SHP77 (cell line): ENCODE data around the gene HIF1AN.

Experiments
- DNase-seq, 2 experiments: peaks; one replicate each; lab custom pipeline; 2025; lab: John Stamatoyannopoulos, UW

The HIF1AN gene

GRCh38 chr10:100522107-100522801 lies 13.5 kb upstream of the HIF1AN start:
- no peak for DNase-seq

- DNase-seq = no peak
Measured at GRCh38 chr10:100522945-100523344, 12.8 kb upstream of the HIF1AN start.

GRCh38 chr10:100524206-100524605 lies 11.5 kb upstream of the HIF1AN start:
- DNase-seq = no peak

GRCh38 chr10:100524638-100525037 lies 11.1 kb upstream of the HIF1AN start:
- DNase-seq = no peak

DNA sequence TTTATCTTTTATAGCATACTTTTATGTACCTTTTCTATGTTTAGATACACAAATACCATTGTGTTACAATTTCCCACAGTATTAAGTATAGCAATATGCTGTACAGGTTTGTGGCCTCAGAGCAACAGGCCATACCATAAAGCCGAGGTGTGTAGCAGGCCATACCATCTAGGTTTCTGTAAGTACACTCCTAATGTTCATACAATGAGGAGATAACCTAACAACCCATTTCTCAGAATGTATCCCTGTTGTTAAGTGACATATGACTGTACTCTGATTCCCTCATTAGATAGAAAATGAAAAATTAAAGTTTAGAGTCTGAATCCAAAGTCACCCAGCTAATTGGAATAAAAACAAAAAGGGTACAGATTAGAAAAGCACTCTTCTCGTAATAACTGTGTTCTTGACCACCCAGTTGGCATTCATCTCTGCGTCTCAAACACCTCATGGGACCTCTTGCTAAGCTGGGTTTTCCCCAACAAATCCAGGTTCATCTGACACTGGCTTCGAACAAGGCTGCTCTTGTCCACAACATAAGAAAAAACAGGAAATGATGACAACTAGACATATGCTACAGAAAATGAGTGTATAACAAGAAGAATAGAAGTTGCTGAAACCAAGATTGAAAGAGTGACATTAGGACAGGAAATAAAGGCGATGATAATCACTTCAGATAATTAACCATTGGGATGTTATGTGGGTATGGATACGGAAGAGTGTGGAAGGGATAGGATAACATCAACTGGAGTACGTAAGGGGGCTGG lies 7.4 kb upstream of the HIF1AN start:
- DNase-seq = no peak

DNA sequence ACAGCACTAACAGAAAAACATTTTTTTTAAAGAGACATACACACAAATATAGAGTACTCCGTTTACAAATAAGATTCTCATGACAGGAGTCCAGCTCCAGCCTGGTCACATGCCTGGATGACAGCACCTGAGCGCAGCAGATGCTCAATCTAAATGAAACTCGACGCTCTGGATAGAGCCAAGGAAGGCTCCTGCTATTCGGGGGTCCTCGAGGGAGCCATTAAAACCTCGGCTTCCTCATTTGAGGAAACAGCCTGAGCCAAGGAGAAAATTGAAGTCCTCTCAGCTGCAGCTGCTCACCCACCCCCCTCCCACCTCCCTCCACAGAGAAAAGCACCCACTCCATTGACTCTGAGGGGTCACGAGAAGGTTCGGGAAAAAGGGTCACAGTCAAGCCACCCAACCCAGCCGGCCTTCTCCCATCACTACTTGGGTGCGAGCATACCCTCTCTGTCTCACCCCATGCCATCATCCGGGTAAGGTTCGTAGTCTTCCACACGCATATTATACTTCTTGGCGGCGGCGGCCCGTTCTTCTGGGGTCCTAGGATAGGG lies 6.7 kb upstream of the HIF1AN start:
- DNase-seq = no peak

GRCh38 chr10:100529475-100530298 lies 6.1 kb upstream of the HIF1AN start, which contains the start of gene NDUFB8:
Gene NDUFB8, minus strand, starts transcription at chr10:100529871. Its CDS starts 20 bp downstream, at chr10:100529851.
- peak; percentile 88 to 89 for DNase-seq

- no peak for DNase-seq
Measured at GRCh38 chr10:100531761-100532160, 4.0 kb upstream of the HIF1AN start.

DNA sequence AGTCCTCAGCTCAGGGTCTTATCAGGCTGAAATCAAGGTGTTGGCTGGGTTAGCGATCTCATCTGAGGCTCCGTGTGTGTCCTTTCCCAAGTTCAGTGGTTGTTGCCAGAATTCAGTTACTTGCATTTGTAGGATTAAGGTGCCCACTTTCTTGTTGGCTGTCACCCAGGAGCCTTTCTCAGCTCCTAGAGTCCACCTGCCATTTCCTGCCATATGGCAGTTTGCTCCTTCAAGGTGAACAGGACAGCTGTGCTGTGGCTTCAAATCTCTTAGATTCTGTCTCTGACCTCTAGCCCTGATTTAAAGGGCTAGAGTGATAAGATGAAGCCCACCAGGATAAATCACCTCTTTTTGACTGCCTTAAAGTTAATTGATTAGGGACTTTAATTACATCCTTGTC lies 1.0 kb upstream of the HIF1AN start:
- no peak for DNase-seq

DNA sequence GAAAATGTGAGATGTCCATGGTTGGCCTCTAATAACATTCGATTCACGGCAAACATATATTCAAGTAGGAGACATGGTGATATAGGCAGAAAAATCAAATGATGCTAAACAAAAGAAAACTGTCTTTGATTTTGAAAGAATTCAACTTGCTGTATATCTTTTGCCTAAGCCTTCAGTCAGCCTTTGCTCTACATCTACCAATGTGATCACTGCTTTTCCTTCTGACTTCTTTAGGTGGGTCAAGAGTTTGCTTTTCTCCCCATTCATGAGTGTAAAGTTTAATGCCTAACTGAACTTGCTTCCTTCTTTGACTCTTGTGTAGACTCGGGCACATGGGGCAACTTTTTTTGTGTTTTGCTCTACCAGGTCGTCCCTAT lies 417 bp upstream of the HIF1AN start:
- DNase-seq = no peak

DNA sequence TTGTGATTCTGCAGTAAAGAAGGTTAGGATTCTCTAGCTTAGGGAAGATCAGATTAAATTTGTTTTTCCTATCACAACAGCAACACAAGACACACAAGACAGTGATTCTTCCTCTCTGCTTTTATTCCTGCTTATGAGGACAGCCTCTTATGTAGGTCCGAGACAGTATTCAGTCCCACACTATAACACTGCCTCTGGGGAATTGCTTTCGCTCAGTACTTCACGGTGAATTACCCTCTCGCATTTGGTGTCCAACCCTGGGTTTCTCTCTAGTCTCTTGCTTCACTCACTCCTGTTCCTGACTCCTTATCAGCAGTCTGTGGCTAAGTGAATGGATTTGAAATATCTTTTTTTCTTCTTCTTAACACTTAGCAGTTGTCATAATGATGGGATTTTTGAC lies 1.7 kb downstream of the HIF1AN start:
- DNase-seq = no peak

DNA sequence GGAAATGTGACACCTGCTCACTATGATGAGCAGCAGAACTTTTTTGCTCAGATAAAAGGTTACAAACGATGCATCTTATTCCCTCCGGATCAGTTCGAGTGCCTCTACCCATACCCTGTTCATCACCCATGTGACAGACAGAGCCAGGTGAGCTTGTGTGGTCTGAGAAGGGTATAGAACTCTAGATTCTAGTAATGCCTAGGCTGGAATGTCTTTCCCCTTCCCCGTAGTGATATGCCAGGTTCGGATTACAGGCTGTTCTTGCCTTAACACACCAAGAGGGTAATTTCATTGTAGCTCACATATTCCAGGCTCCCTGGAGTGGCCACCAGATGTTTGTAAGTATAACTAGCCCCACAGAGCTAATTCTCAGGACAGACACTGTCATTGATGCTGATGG lies 9.2 kb downstream of the HIF1AN start:
- no peak for DNase-seq

DNA sequence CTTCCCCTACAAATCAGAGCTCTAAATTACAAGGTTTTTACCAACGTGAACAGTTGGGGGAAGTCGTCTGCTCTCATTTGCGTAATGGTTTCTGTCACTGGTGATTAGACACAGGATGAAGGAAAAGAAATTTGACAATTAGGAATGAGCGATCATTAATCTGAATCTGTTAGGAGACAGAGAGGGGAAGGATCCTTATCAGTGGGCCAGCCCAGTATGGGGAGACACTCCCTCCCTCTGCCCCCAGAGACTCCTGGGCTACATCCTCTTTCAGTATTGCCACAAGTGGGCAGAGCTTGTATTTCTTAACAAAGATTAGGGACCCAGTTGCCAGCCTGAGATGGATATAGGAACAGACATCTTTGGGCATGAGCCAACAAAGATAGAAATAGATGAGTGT lies 15.5 kb downstream of the HIF1AN start:
- DNase-seq = no peak

DNA sequence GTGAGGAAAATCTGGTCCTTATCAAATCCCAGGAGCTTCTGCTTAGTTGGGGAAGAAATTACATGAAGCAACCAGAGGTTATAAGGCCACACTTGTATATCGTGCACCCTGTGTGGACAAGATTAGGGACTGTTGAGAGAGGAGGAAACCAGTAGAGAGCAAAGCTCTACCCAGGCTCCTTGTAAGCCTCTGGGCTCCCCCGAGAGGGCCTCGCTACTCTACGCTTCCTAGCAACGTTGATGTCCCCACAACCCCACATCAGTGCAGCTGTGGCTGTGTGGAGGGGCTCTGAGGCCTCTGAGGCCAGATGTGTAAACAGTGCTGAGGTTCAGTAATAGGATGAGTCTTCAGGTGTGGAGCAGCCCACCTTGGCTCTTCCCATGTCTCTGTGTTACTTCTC lies 16.0 kb downstream of the HIF1AN start:
- DNase-seq = no peak

DNA sequence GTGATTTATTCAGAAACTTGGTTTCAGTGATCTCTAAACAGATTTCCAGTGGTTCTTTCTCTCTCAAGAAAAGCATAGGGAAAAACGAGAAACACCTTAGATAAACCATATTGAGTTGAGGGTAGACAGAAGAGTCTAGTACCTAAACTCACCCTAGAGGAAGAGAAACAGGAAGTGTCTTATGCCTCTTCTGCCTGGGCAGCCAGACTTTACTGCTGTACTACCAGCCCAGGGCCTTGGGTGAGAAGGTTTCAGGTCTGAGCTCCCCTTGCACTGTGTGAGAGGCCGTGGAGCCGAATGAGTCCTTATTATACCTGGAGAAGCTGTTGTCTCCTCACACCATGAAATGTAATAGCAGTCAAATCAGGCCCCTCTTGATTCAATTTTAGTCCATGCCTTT lies 18.2 kb downstream of the HIF1AN start:
- no peak for DNase-seq

GRCh38 chr10:100554902-100555301 lies 19.2 kb downstream of the HIF1AN start:
- no peak for DNase-seq

DNA sequence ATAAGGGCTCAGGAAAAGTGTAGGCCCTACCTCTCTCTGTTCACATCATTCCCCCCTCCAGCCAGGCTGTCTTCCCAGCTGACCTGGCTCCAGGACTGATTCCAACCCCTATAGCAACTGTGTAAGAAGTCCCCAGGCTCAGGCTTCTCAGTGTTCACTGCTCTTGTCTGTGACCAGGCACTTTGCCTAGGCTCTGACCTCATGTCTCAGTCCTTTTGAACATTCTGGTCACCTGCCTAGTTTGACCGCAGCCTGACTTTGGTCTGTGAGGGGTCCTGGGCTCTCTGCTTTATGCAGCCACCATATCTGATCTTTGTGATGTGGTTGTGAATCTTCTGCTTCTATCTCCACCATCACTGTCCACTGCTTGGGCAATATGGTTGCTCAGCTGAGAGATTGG lies 24.5 kb downstream of the HIF1AN start:
- DNase-seq = no peak

DNA sequence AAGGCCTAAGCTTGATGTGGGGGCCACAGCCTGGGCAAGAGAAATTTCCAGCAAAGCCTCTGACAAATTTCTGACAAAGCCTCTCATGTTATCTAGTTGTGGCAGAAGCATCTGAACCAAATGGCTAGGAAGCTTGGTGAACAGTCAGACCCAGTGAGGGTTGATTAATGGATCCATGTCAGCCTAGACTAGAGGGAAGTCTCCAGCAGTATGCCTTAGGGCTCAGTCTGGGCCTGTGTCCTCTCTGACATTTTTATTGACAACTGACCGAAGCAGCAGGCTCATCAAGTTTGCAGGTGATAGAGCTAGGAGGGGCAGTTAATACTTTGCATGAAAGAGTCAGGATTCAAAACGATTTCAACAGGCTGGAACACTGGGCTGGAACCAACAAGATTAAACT lies 25.3 kb downstream of the HIF1AN start:
- no peak for DNase-seq

- no peak for DNase-seq
Measured at GRCh38 chr10:100562008-100562672, 26.4 kb downstream of the HIF1AN start.

DNA sequence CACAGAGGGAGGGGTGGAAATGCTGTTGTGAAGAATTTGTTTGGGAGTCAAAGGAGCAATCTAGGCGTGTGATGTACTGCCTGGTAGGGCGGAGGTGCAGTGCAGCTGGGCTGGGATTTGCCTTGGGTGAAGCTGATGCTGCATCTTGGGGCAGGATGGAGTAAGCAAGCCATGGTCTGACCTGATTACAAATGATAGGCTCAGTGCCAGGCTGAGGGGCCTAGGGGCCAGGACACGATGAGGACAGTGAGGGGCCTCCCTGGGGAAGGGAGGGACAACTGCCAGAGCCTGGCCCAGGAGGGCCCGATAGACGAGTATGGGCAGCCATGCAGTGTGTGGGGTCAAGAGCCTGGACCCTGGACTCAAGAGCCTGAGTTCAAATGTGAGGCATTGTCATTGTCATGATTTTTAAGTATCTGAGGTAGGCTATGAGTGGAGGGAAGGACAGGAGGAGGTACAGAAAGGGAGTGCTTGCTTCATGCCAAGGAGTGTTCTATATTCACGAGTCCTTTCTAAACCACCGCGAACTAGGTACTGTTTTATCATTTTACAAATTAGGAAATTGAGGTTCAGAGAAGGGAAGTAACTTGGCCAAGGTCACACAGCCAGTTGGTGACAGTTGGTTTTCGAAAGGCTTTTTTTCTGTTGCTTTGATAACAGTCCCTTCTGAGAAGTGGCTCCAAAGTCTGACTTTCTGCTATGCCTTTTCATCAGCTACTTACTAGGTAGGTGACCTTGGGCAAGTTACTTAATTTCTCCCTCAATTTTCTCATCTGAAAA lies 29.7 kb downstream of the HIF1AN start:
- DNase-seq = no peak

DNA sequence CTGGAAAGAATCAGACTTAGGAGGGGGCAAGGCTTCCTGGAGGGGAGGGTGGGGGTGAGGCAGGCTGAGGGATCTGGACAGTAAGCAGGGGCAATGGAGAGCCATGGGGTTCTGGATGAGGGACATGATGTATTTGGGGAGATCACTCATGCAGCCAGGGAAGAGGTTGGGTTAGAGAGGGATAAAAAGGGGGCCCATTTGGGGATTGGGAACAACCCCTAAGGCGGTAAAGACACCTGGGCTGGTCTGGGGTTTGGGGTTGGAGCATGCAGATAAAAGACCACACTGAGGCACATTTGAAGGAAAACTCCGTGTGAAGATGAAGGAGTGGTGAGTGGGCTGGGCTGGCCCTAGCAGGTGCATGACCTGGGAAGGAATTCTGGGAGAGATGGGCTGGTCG lies 30.8 kb downstream of the HIF1AN start:
- DNase-seq = no peak
